ENCODE results near the gene KCNG2.
"Not testable (repeated sequence)": the region's sequence is repeated elsewhere in the genome, so short reads cannot be mapped to it uniquely, and the experiment has no call there.

KCNG2 gene

DNA sequence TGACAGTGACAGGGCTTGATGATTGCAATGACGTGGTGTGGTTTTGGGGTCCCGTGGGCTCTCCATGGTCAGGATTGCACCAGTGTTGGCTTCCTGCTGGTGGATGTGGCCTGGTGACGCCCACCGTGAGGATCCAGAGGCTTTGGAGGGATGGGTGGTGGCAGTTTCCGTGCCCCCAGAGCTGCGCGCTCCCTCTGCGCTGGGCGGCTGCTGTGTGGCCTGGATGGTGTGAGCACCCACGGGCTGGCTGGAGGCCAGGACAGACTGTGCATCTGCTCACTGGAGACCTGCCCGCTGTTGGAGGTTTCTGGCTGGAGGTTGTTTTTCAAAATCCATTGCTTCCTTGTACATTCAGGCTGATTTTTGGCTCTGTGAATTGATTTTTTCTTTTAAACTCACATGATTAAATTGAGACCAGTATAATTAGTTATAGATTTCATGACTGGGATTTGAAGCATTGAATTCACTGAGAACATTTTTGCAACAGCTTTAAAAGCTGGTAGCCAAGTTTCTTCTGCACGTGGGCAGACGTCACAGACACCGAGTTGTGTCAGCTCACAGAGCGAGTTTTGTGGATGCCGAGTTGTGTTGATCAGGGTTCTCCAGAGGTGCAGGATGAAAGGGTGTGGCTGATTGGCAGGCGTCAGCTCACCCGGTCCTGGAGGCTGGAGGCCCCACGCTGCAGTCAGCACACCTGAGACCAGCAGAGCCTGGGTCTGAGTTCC lies 72.7 kb downstream of the KCNG2 start:
- Histone ChIP-seq H3K27me3 (ENCODE audit: low read depth) (no peaks in the 10 kb centered on the region), H3K4me3 (no peak overlapping the region), H3K4me1 (no peaks in the 10 kb centered on the region), H3K36me3 (replicated peaks) (no peaks in the 10 kb centered on the region), H3K9me3 (no peaks in the 10 kb centered on the region)
- in situ Hi-C loops (cut with MboI; ENCODE audit: low sequenced_read_pairs) = no loop called here
- DNase-seq (ENCODE audit: low spot score in 2 of 2) = no peak

DNA sequence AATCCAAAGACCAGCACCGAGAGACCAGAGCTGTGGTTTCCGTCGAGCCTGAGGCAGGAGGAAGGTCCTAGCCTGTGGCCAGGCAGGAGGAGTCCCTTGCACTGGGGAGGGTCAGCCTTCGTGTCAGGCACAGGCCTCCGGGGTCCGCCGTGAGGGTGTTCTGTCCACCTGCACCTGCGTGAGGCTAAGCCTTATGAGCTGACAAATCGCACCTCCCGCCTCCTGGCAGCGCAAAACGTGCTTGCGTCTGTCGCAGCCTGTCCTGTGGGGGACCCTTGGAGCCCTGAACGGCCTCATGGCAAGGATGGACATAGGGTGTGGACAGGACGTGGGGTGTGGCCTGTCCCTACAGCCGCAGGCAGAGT lies 73.3 kb downstream of the KCNG2 start:
- in situ Hi-C loops (cut with MboI; ENCODE audit: low sequenced_read_pairs) = no loop called here
- no peak for DNase-seq (ENCODE audit: low spot score in 2 of 2)
- H3K9me3 ChIP-seq = no peaks in the 10 kb centered on the region
- no peaks in the 10 kb centered on the region for H3K36me3 ChIP-seq (replicated peaks)
- no peak overlapping the region for H3K4me3 ChIP-seq
- H3K27me3 ChIP-seq (ENCODE audit: low read depth) = no peaks in the 10 kb centered on the region
- H3K4me1 ChIP-seq = no peaks in the 10 kb centered on the region

DNA sequence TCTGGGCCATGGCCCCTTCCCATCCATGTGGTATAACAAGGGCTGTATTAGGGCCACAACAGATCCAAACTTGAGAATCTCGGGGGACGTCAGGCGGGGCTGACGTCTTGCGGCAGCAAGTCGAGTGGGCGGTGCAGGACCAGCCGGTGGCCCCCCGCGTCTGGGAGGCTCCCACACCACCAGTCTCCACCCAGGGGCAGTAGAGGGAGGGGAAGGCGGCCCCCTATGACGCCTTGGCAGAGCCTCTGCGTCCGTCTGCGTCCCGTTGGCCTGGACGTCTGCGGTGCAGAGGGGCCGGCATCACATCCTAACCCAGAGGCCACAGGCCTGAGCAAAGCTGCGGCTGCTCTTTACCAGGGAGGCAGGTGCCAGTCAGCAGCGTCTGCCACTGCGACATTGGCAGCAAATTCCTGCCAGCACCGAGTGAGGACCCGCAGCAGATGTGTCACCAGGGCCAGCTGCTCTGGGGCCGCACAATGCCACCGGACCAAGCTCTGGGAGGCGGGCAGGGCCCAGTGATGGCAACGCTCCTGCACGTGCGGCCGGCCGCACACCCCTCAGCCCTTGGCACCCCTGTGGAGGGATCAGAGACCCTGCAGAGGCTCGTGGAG lies 73.8 kb downstream of the KCNG2 start:
- in situ Hi-C loops (cut with MboI; ENCODE audit: low sequenced_read_pairs) = no loop called here
- DNase-seq (ENCODE audit: low spot score in 2 of 2) = no peak
- H3K4me3 ChIP-seq = no peak overlapping the region
- H3K4me1 ChIP-seq = no peaks in the 10 kb centered on the region
- H3K9me3 ChIP-seq = no peaks in the 10 kb centered on the region
- no peaks in the 10 kb centered on the region for H3K27me3 ChIP-seq (ENCODE audit: low read depth)
- no peaks in the 10 kb centered on the region for H3K36me3 ChIP-seq (replicated peaks)

DNA sequence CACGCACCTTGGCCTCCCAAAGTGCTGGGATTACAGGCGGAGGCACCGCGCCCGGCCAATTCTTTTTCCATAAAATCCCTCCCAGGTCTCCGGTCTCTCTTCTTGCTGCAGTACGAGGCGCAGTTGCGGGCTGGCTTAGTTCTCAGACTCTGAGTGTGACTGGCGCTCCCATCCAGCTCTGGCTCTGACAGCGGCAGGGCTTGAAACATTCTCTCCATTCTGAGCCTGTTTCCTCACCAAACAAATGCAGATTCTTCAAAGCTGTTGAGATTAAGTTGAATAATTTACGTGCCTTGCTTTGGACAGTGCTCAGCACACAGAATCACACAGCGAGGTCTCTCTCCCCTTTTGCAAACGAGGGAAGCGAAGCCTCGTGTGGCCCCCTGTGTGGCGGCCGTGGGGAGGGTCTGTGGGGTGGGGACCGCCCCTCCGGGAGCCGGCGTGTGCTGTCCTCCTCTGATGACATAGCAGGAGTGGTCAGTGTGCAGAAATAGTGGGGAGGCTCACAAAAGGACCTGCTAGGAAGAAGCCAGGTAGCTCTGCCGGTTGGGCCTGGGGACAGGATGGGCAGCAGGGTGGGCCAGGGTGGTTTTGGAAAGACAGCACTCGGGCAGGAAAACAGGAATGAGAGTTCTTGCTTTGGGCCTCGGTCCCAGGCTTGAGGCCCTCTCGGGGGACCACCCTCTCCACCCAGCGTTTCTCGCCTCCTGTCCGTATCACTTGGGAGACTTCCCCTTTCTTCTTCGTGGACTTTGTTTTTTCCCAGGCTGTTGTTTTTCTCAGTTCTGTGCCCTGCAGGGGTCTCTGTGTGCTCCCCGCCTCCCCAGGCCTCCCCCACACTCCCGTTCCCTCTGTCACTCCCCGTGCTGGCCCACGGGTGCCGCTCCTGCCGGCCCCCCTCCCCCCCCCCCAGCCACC lies 75.0 kb downstream of the KCNG2 start:
- Histone ChIP-seq H3K4me1 (no peaks in the 10 kb centered on the region), H3K4me3 (no peak overlapping the region), H3K9me3 (no peaks in the 10 kb centered on the region), H3K36me3 (replicated peaks) (no peaks in the 10 kb centered on the region), H3K27me3 (ENCODE audit: low read depth) (no peaks in the 10 kb centered on the region)
- in situ Hi-C loops (cut with MboI; ENCODE audit: low sequenced_read_pairs) = no loop called here
- DNase-seq (ENCODE audit: low spot score in 2 of 2) = no peak

DNA sequence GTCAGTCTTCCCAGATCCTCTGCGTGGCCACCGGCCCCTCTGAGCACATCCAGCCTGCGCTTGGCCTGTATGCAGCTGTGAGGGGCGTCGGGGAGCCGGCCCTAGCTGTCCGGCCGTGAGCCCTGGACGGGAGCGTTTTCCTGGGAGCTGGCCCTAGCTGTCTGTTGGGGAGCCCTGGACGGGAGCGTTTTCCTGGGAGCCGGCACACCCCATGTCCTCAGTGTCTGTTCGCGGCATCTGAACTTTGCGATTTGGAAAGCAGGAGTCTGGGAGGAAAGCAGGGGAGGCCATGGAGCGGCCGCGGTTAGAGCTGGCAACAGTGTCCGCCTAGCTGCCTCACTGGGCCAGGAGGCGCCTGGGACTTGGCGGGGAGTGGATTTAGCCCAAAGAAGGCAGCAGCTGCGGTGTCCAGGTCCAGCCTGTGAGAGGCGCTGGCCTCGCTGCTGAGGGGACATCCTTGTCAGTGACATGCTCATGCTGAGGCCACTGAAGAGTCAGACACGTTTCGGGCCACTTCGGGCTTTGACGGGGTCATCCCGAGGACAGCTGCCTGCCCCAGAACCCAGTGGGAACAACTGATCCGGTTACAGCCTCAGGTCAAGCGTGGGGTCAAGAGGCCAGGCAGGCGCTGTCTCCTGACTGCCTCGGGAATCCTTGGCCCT lies 75.8 kb downstream of the KCNG2 start:
- no peak for DNase-seq (ENCODE audit: low spot score in 2 of 2)
- in situ Hi-C loops (cut with MboI; ENCODE audit: low sequenced_read_pairs) = no loop called here
- Histone ChIP-seq H3K36me3 (replicated peaks) (no peaks in the 10 kb centered on the region), H3K27me3 (ENCODE audit: low read depth) (no peaks in the 10 kb centered on the region), H3K4me3 (no peak overlapping the region), H3K4me1 (no peaks in the 10 kb centered on the region), H3K9me3 (no peaks in the 10 kb centered on the region)

DNA sequence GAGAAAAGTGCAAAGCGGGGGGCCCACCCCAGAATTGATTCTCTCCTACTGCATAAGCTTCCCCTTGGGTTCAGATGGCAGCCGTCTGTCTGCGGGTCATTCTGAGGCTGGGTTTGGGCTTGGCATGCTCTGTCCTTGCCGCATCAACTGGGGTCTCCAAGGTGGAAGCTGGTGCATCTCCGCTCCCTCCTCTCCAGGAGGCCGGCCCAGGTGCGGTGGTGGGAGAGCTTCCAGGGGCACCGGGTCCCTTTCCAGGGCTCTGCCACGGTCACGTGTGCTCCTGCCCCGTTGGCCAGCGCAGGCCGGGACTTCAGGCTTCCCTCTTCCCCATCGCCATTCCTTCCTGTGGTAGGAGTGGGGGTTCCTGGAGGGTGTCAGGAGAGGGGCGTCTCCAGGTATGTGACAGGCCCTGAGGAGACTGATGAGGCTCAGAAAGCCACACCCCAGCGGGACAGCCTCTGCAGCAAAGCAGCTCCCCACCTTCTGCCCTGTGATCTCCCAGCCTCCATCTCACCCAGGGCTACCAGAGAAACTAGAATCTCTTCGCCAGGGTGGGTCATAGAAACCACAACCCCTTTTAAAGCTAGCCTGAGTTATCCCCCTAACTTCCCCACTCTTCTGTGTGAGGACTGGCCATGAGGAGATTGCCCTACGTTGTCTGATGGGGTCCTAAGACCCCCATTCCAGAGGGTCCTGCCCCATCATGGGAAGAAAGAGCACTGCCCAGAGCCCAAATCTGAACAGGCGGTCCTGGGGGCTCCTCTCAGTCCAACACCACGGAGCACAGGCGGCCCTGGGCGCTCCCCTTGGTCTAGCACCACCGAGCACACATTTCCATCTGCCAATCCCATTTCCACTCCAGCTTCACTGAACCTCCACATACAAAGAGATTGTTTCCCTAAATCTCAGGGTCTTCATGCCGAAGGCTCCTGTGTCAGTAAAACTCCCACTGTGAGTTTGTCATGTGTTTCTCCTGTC lies 77.1 kb downstream of the KCNG2 start:
- Histone ChIP-seq H3K4me1 (no peaks in the 10 kb centered on the region), H3K4me3 (no peak overlapping the region), H3K9me3 (no peaks in the 10 kb centered on the region), H3K36me3 (replicated peaks) (no peaks in the 10 kb centered on the region), H3K27me3 (ENCODE audit: low read depth) (no peaks in the 10 kb centered on the region)
- no peak for DNase-seq (ENCODE audit: low spot score in 2 of 2)
- in situ Hi-C loops (cut with MboI; ENCODE audit: low sequenced_read_pairs) = no loop called here

DNA sequence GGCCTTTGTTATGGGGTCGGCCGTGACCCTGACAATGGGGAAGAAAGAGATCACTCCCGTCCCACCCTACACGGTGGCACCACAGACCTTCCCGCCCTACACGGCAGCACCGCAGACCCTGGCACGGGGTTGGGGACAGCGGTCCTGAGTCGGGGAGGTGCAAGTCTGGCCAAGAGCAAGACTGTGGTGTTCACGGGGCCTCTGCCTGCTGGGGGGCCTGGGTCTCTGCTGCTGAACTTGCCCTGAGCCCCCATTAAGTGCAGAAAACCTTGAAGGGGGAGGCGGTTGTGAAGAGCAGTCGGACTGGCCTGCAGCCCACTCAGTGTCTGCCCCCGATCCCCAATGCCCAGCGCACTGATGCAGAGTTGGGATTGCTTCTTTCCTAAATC lies 77.8 kb downstream of the KCNG2 start:
- Histone ChIP-seq H3K4me3 (no peak overlapping the region), H3K27me3 (ENCODE audit: low read depth) (no peaks in the 10 kb centered on the region), H3K36me3 (replicated peaks) (no peaks in the 10 kb centered on the region), H3K4me1 (no peaks in the 10 kb centered on the region), H3K9me3 (no peaks in the 10 kb centered on the region)
- in situ Hi-C loops (cut with MboI; ENCODE audit: low sequenced_read_pairs) = no loop called here
- no peak for DNase-seq (ENCODE audit: low spot score in 2 of 2)

DNA sequence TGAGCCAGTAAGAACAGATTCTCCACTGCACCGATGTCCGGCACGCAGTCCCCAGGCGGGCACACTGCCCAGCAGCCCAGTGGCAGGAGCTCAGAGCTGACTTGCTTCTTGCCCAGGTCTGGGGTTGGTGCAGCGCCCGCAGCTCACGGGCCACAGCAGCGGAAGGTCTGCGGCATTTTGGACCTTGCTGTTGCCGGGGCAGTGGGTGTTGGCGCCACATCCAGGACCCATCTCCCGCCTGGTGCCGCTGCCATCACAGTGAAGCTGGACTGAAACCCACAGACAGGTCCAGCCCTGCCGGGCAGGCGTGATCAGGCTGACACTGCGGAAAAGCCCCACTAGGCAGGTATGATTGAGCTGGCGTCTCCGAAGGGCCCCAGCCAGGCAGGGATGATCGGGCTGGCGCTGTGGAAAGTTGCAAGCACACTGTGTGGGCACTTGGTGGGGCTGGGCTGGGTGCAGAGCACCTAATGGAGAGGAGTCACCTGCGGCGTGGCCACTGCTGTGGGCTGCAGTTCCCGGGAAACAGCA lies 78.3 kb downstream of the KCNG2 start:
- no peak for DNase-seq (ENCODE audit: low spot score in 2 of 2)
- in situ Hi-C loops (cut with MboI; ENCODE audit: low sequenced_read_pairs) = no loop called here
- Histone ChIP-seq H3K9me3 (no peaks in the 10 kb centered on the region), H3K4me1 (no peaks in the 10 kb centered on the region), H3K27me3 (ENCODE audit: low read depth) (no peaks in the 10 kb centered on the region), H3K4me3 (no peak overlapping the region), H3K36me3 (replicated peaks) (no peaks in the 10 kb centered on the region)

DNA sequence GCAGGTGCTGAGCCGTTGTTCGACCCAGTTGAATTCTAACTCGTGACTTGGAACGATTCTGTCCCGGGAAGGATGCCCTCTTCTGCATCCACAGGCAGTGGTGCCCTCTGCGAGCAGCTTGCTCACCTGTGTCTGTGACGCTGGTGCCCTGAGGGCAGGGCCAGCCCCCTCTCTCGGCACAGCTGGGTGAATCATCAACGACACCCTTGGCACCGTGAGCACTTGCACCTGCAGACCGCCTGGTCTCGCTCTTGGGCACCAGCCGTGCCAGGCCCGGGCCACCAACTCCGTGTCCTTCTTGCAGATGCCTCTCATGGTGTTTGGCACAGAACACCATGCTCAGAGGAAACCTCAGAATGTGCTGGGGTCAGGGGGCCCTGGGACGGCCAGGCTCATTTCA lies 78.8 kb downstream of the KCNG2 start:
- H3K9me3 ChIP-seq = no peaks in the 10 kb centered on the region
- H3K4me1 ChIP-seq = no peaks in the 10 kb centered on the region
- H3K36me3 ChIP-seq (replicated peaks) = no peaks in the 10 kb centered on the region
- no peak overlapping the region for H3K4me3 ChIP-seq
- H3K27me3 ChIP-seq (ENCODE audit: low read depth) = no peaks in the 10 kb centered on the region
- DNase-seq (ENCODE audit: low spot score in 2 of 2) = no peak
- in situ Hi-C loops (cut with MboI; ENCODE audit: low sequenced_read_pairs) = no loop called here

DNA sequence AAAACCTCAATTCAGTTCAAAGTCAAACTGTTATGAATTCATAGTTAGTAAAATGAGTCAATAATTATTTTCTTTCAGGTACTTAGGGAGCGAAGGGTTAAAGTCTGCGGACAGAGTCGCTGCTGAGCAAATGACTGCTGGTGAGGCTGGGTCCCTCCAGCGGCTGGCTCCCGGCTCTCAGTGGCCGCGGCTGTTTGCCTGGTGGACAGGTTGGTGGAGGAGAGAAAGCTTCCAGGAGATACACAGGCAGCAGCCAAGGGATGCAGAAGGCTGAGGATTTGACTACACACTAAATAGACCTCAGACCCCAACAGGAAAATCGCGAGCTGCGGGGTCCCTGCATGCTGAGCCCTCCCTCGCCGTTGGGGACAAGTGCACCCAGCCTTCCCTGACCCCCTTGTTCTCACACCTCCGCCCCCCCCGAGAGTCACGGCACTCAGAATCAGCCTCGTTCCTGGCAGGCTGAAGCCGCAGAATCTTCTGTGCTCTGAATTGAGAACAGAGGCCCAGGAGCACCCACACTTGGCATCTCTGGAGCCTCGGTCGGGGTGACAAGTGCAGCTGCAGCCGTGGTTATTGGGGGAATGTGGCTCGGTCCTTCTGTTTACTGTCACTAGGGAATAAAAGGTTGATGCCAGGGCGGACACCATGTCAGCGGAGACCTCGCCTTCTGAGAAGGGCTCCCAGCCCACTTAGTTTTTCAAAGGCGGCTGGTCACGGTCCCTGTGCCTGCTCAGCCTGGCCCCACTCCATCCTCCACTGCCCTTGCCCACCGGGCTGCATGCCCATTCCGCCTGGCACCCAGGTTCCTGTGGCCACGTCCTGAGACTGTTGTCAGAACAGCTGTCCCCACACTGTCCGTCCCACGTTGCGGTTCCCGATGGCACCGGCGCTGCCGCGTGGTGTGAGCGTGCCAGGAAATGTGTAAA lies 79.7 kb downstream of the KCNG2 start:
- no peak for DNase-seq (ENCODE audit: low spot score in 2 of 2)
- Histone ChIP-seq H3K4me1 (no peaks in the 10 kb centered on the region), H3K4me3 (no peak overlapping the region), H3K27me3 (ENCODE audit: low read depth) (no peaks in the 10 kb centered on the region), H3K36me3 (replicated peaks) (no peaks in the 10 kb centered on the region), H3K9me3 (no peaks in the 10 kb centered on the region)
- in situ Hi-C loops (cut with MboI; ENCODE audit: low sequenced_read_pairs) = no loop called here

DNA sequence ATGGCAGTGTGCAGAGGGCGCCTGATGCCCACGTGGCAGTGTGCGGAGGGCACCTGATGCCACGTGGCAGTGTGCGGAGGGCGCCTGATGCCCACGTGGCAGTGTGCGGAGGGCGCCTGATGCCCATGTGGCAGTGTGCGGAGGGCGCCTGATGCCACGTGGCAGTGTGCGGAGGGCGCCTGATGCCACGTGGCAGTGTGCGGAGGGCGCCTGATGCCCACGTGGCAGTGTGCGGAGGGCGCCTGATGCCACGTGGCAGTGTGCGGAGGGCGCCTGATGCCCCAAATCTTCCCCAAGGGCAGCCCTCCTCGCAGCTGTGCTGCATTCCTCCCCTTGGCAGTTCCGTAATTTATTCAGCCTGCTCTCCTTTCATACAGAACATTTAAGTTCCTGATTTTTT lies 80.5 kb downstream of the KCNG2 start:
- DNase-seq (ENCODE audit: low spot score in 2 of 2); in situ Hi-C loops (cut with MboI; ENCODE audit: low sequenced_read_pairs); H3K9me3 ChIP-seq; H3K36me3 ChIP-seq (replicated peaks); H3K27me3 ChIP-seq (ENCODE audit: low read depth); H3K4me3 ChIP-seq; H3K4me1 ChIP-seq: not testable (repeated sequence)

DNA sequence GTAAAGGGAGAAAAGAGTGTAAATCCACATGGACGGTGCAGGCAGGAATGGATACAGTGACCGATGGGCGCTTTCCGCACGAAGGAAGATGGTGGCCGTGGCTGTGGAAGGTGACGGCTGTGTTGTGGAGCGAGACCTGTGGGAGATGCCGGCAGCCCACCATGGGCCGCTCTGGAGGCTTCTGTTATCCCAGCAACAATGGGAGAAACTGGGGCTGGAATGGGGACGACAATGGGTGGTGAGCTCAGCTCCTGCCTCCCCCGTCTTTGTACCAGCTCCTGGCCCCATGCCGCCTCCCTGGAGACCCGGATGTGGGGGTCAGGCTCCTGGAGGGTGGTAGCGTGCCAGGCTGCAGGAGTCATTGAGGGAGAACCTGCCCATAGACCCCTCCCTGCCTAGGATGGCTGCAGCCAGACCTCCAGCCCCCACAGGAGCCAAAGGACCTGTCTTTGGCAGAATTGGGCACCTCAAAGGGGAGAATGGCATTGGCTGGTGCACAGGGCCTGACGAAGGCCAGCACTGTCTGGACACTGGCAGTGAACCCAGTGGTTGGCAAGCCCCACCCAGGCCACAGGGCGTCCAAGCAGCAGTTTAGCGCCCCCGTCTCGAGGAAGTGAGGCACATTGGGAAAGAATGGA lies 81.1 kb downstream of the KCNG2 start:
- in situ Hi-C loops (cut with MboI; ENCODE audit: low sequenced_read_pairs) = no loop called here

More for the DNA sequence above, 81.1 kb downstream of the KCNG2 start:
- Histone ChIP-seq H3K4me1 (no peaks in the 10 kb centered on the region), H3K4me3 (no peak overlapping the region), H3K9me3 (no peaks in the 10 kb centered on the region), H3K27me3 (ENCODE audit: low read depth) (no peaks in the 10 kb centered on the region), H3K36me3 (replicated peaks) (no peaks in the 10 kb centered on the region)
- no peak for DNase-seq (ENCODE audit: low spot score in 2 of 2)
